Measurements from ENCODE around the gene EP300. TPM values are rescaled to one million over a fixed set of nuclear protein-coding genes. Genes with fewer than 3 reads are reported as not detected.

Gene EP300
- total RNA-seq, 4 donors from 2014 or later: 142 to 155 (median 149) TPM

- no peak for DNase-seq
- Histone ChIP-seq H3K27me3 (no peaks in the 10 kb centered on the region), H3K27ac (no peak overlapping the region), H3K4me1 (peaks cover 0 to 7% (median 0%) of the 10 kb centered on the region in 4 donors), H3K36me3 (peaks cover 0 to 28% (median 0%) of the 10 kb centered on the region in 3 donors), H3K4me3 (no peak overlapping the region), H3K9me3 (no peaks in the 10 kb centered on the region)
- no peak for TF ChIP-seq CTCF (IDR thresholded peaks at IDR 0.05)
- no peak for TF ChIP-seq POLR2A (IDR thresholded peaks at IDR 0.05)
Observed at GRCh38 chr22:41110968-41111367, 18.6 kb downstream of the EP300 start.

GRCh38 chr22:41116342-41116741, 23.9 kb downstream of the EP300 start:
- Histone ChIP-seq H3K27me3 (no peaks in the 10 kb centered on the region), H3K36me3 (peaks cover 0 to 58% (median 0%) of the 10 kb centered on the region in 3 donors)
- no peak for TF ChIP-seq CTCF (IDR thresholded peaks at IDR 0.05)
- no peak for TF ChIP-seq POLR2A (IDR thresholded peaks at IDR 0.05)

GRCh38 chr22:41117127-41117965, 25.0 kb downstream of the EP300 start:
- Histone ChIP-seq H3K36me3 (peaks cover 0 to 55% (median 0%) of the 10 kb centered on the region in 3 donors), H3K9me3 (no peaks in the 10 kb centered on the region), H3K27me3 (no peaks in the 10 kb centered on the region), H3K4me3 (no peak overlapping the region), H3K4me1 (no peaks in the 10 kb centered on the region), H3K27ac (no peak overlapping the region)
- no peak for TF ChIP-seq CTCF (IDR thresholded peaks at IDR 0.05)
- no peak for TF ChIP-seq POLR2A (IDR thresholded peaks at IDR 0.05)
- no peak for DNase-seq

More at GRCh38 chr22:41116342-41116741, 23.9 kb downstream of the EP300 start:
- Histone ChIP-seq H3K4me1 (no peaks in the 10 kb centered on the region), H3K9me3 (no peaks in the 10 kb centered on the region), H3K4me3 (no peak overlapping the region), H3K27ac (no peak overlapping the region)
- DNase-seq: no peak

GRCh38 chr22:41123151-41123550, 30.8 kb downstream of the EP300 start:
- Histone ChIP-seq H3K9me3 (no peaks in the 10 kb centered on the region), H3K4me1 (no peaks in the 10 kb centered on the region), H3K27ac (no peak overlapping the region), H3K4me3 (no peak overlapping the region), H3K27me3 (no peaks in the 10 kb centered on the region), H3K36me3 (peaks cover 0 to 64% (median 2%) of the 10 kb centered on the region in 3 donors)
- no peak for TF ChIP-seq POLR2A (IDR thresholded peaks at IDR 0.05)
- no peak for TF ChIP-seq CTCF (IDR thresholded peaks at IDR 0.05)
- no peak for DNase-seq

GRCh38 chr22:41124086-41124485, 31.7 kb downstream of the EP300 start:
- peaks cover 0 to 64% (median 2%) of the 10 kb centered on the region in 3 donors for H3K36me3 ChIP-seq
- no peaks in the 10 kb centered on the region for H3K27me3 ChIP-seq
- H3K9me3 ChIP-seq: no peaks in the 10 kb centered on the region
- no peaks in the 10 kb centered on the region for H3K4me1 ChIP-seq
- TF ChIP-seq CTCF (IDR thresholded peaks at IDR 0.05): no peak
- no peak for TF ChIP-seq POLR2A (IDR thresholded peaks at IDR 0.05)
- no peak overlapping the region for H3K27ac ChIP-seq
- H3K4me3 ChIP-seq: no peak overlapping the region
- DNase-seq: no peak
